Muscle of leg (tissue), 11 donors: ENCODE data around the gene CTSZ. TPM values are rescaled to one million over a fixed set of nuclear protein-coding genes. Genes with fewer than 3 reads are reported as not detected.
"Not testable (repeated sequence)": the region's sequence is repeated elsewhere in the genome, so short reads cannot be mapped to it uniquely, and the experiment has no call there.

Experiments
- DNase-seq: peaks from one replicate; pipeline ENCODE4 v3.0.0; 2013
- H3K27ac ChIP-seq: one replicate; pipeline ENCODE4 v1.5.1; 2013; ENCODE audit warnings: mild to moderate bottlenecking, low read length, control low read depth
- H3K27me3 ChIP-seq: one replicate; pipeline ENCODE4 v1.6.1; 2013; ENCODE audit warnings: low read length; ENCODE audit not compliant: control insufficient read depth, insufficient read depth
- H3K36me3 ChIP-seq: one replicate; pipeline ENCODE4 v1.6.1; 2013; ENCODE audit warnings: low read length; ENCODE audit not compliant: control insufficient read depth, insufficient read depth
- H3K4me1 ChIP-seq: one replicate; pipeline ENCODE4 v1.6.1; 2013; ENCODE audit warnings: low read length; ENCODE audit not compliant: control insufficient read depth, insufficient read depth
- H3K4me3 ChIP-seq: one replicate; pipeline ENCODE4 v1.5.1; 2013; ENCODE audit warnings: low read length, control low read depth
- H3K9me3 ChIP-seq: replicated peaks from 2 replicates; pipeline ENCODE4 v1.6.1; 2013; ENCODE audit warnings: low read depth, low read length; ENCODE audit not compliant: control insufficient read depth
- WGBS: methylation state at CpG from one replicate; pipeline ENCODE4 v1.1.5; 2013; ENCODE audit warnings: missing lambda C conversion rate; ENCODE audit not compliant: insufficient coverage; 5-methylcytosine and 5-hydroxymethylcytosine counted together
- polyA plus RNA-seq, 8 donors: library from polyadenylated mRNA; unstranded; fragments of 120-200 nt; gene quantifications; one replicate each; pipeline versions ENCODE4 v1.2.1 to v1.2.3, GENCODE V29; 2013; ENCODE audit warnings: inconsistent platforms in 1 of 8, low replicate concordance in 1 of 8; ENCODE audit not compliant: insufficient read length in 8 of 8, insufficient read depth in 1 of 8
- total RNA-seq: library from RNA; stranded (reverse); fragments of 120-200 nt; gene quantifications from one replicate; pipeline ENCODE4 v1.2.4, GENCODE V29; 2013

Gene CTSZ
- total and polyA plus RNA-seq, 9 donors: 48.1 to 99.4 (median 78.5) TPM

- WGBS: 93% methylated on average over 7 of the region's 9 CpGs
- Histone ChIP-seq H3K27me3 (no peaks in the 10 kb centered on the region), H3K4me3 (no peak overlapping the region), H3K4me1 (no peaks in the 10 kb centered on the region), H3K36me3 (peaks cover 91% of the 10 kb centered on the region), H3K9me3 (no peaks in the 10 kb centered on the region), H3K27ac (no peak overlapping the region)
- DNase-seq: no peak
Observed at GRCh38 chr20:58991715-58992114, 15.3 kb downstream of the CTSZ start.

GRCh38 chr20:58990651-58991445 lies 16.2 kb downstream of the CTSZ start:
- no peaks in the 10 kb centered on the region for H3K9me3 ChIP-seq
- 91% methylated on average over 6 of the region's 14 CpGs for WGBS
- DNase-seq: no peak
- H3K27ac ChIP-seq: no peak overlapping the region
- H3K4me3 ChIP-seq: no peak overlapping the region
- H3K4me1 ChIP-seq: no peaks in the 10 kb centered on the region
- no peaks in the 10 kb centered on the region for H3K27me3 ChIP-seq
- H3K36me3 ChIP-seq: peaks cover 91% of the 10 kb centered on the region

GRCh38 chr20:58989196-58989595 lies 17.9 kb downstream of the CTSZ start:
- WGBS: 90% methylated on average over 3 of the region's 10 CpGs
- H3K36me3 ChIP-seq: peaks cover 81% of the 10 kb centered on the region

GRCh38 chr20:58988565-58988882 lies 18.5 kb downstream of the CTSZ start:
- peaks cover 74% of the 10 kb centered on the region for H3K36me3 ChIP-seq
- 93% methylated on average over 5 of the region's 6 CpGs for WGBS

More at GRCh38 chr20:58989196-58989595, 17.9 kb downstream of the CTSZ start:
- no peaks in the 10 kb centered on the region for H3K27me3 ChIP-seq
- no peak overlapping the region for H3K4me3 ChIP-seq
- no peaks in the 10 kb centered on the region for H3K4me1 ChIP-seq
- H3K9me3 ChIP-seq: no peaks in the 10 kb centered on the region
- H3K27ac ChIP-seq: no peak overlapping the region
- no peak for DNase-seq

GRCh38 chr20:58987790-58988564 lies 19.1 kb downstream of the CTSZ start:
- peaks cover 3% of the 10 kb centered on the region for H3K4me1 ChIP-seq
- no peak overlapping the region for H3K27ac ChIP-seq
- no peak for DNase-seq
- H3K9me3 ChIP-seq: no peaks in the 10 kb centered on the region
- 90% methylated on average over 7 of the region's 9 CpGs for WGBS
- H3K27me3 ChIP-seq: no peaks in the 10 kb centered on the region
- H3K4me3 ChIP-seq: no peak overlapping the region
- peaks cover 69% of the 10 kb centered on the region for H3K36me3 ChIP-seq

More at GRCh38 chr20:58988565-58988882, 18.5 kb downstream of the CTSZ start:
- Histone ChIP-seq H3K4me1 (peaks cover 2% of the 10 kb centered on the region), H3K27ac (no peak overlapping the region), H3K9me3 (no peaks in the 10 kb centered on the region), H3K27me3 (no peaks in the 10 kb centered on the region), H3K4me3 (no peak overlapping the region)
- DNase-seq: no peak

- 93% methylated on average over 6 of the region's 8 CpGs for WGBS
- Histone ChIP-seq H3K27ac (no peak overlapping the region), H3K4me3 (no peak overlapping the region), H3K9me3 (no peaks in the 10 kb centered on the region), H3K36me3 (peaks cover 61% of the 10 kb centered on the region), H3K27me3 (no peaks in the 10 kb centered on the region), H3K4me1 (peaks cover 10% of the 10 kb centered on the region)
- DNase-seq: no peak
Observed at GRCh38 chr20:58986968-58987517, 20.0 kb downstream of the CTSZ start.

- 94% methylated on average over 3 of the region's 9 CpGs for WGBS
- no peak overlapping the region for H3K27ac ChIP-seq
- no peak for DNase-seq
Observed at GRCh38 chr20:58986286-58986967, 20.6 kb downstream of the CTSZ start.

GRCh38 chr20:58985656-58986055 lies 21.4 kb downstream of the CTSZ start:
- WGBS: 83% methylated on average over 1 of the region's 5 CpGs
- Histone ChIP-seq H3K27ac (no peak overlapping the region), H3K4me1 (peaks cover 16% of the 10 kb centered on the region), H3K4me3 (no peak overlapping the region), H3K36me3 (peaks cover 49% of the 10 kb centered on the region), H3K27me3 (no peaks in the 10 kb centered on the region), H3K9me3 (no peaks in the 10 kb centered on the region)
- DNase-seq: no peak

More at GRCh38 chr20:58986286-58986967, 20.6 kb downstream of the CTSZ start:
- peaks cover 14% of the 10 kb centered on the region for H3K4me1 ChIP-seq
- no peaks in the 10 kb centered on the region for H3K9me3 ChIP-seq
- peaks cover 56% of the 10 kb centered on the region for H3K36me3 ChIP-seq
- no peaks in the 10 kb centered on the region for H3K27me3 ChIP-seq
- H3K4me3 ChIP-seq: no peak overlapping the region

- Histone ChIP-seq H3K9me3 (no peaks in the 10 kb centered on the region), H3K27me3 (no peaks in the 10 kb centered on the region), H3K27ac (no peak overlapping the region), H3K4me1 (peaks cover 16% of the 10 kb centered on the region), H3K4me3 (no peak overlapping the region), H3K36me3 (peaks cover 42% of the 10 kb centered on the region)
- 80% methylated on average over 6 of the region's 6 CpGs for WGBS
- DNase-seq: no peak
Observed at GRCh38 chr20:58984691-58985090, 22.4 kb downstream of the CTSZ start.

- DNase-seq, H3K4me3 ChIP-seq, H3K27me3 ChIP-seq, H3K27ac ChIP-seq, H3K9me3 ChIP-seq: not testable (repeated sequence)
- peaks cover 16% of the 10 kb centered on the region for H3K4me1 ChIP-seq
- peaks cover 26% of the 10 kb centered on the region for H3K36me3 ChIP-seq
- WGBS: 94% methylated on average over 8 of the region's 12 CpGs
Observed at GRCh38 chr20:58983115-58983468, 24.0 kb downstream of the CTSZ start.
